HL-60/S4 (cell line): ENCODE measurements around the gene CASZ1.

Source experiments
- in situ Hi-C: fragments of 300-500 bp; cut with MboI; formaldehyde crosslinking; loops from 2 replicates; pipeline ENCODE4 v1.14.3; 2022; ENCODE audit warnings: low sequenced_read_pairs

CASZ1 gene

DNA sequence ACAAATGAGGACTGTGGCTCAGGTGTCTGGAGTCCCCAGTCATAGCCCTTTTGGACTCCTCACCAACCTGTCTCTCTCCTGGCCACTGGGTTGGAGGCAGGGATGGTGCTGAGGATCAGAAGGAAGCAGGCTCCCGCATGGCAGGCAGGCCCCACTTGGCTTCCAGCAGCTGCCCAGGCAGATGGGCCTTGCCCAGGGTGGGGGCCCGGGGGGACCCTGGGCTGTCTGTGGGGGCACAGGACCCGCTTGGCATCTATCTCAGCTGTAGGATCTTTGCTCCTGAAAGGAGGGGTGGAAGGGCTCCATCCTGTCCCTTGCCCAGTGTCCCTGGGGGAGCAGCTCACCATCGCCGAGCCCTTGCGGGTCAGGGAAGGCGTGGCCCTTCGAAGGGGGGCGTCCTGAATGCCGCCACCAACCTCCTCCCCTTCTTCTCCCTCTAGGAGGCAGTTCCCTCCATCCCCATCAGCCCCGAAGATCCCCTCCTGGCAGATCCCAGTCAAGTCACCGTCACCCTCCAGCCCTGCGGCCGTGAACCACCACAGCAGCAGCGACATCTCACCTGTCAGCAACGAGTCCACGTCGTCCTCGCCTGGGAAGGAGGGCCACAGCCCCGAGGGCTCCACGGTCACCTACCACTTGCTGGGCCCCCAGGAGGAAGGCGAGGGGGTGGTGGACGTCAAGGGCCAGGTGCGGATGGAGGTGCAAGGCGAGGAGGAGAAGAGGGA, 167.2 kb downstream of the CASZ1 start:
- in situ Hi-C loops: no loop called here

DNA sequence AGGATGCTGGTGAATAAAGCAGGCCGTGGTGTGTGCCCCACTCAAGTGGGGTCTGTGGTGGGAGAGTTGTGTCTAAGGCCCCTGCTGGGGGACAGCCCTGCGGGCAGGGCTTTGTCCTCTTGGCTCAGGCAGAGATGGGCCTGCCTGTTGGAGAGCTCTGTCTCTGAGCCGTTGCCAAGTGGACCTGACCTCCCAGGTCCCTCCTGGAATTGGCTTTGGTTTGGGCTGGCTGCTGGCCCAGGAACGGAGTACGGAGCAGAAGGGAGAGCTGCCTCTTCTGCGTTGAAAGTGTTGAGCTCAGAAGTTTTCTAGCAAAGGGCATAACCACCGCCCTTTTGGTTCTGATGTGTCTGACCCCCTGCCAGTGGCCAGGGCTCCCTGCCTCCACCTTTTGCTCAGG, 167.8 kb downstream of the CASZ1 start:
- in situ Hi-C loops: no loop called here

DNA sequence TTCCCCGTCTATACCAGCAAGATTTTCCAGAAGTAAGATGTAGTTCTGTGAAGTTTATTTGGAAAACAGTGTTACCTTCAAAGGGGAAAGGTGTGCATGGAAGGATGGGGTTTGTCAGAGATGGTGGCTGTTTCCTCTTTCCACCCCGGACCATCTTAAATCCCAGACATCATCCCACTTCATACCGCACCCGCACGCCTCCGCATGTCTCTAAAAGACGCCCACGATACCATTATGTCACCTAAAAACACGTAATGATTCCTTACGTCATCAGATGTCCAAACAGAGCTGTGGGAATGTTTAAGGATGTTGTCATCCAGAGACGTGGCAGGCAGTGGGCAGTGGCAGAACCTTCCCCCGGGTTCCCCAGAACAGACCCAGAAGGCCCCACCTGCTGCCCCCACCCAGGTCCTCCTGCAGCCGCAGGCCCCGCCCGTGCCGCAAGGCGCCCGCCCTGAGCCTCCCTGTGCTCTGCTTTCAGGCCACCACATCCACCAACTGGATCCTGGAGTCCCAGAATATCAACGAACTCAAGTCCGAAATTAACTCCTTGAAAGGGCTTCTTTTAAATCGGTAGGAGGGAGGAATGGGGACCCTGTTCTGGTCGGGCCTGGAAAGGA, 169.5 kb downstream of the CASZ1 start:
- in situ Hi-C loops: no loop called here

DNA sequence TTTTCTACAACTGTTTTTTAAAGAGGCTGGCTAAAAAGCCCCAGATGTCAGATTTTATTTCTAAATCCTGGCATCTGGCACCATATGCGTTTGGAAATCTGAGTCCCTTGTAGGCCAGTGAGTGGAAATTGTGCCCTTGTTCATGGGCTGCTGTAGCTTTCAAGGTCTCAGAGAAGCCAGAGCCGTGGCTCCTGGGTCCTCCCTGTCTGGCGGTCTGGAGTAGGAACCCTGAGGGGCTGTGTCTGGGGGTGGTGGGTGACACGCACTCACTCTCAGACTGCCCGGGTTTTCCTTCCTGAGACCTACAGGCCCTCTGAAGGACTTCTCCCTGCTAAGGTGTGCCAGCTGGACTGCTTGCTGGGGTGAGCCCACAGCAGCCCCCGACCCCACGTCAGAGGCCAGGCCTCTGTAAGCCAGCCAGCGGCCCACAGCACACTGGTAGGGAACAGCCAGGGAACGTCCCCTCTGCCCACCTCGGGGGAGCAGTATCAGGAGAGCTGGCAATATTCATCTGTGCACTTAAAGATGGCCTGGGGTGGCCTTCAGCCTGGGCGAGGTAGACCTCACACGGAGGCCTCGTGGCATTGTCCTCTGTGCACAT, 170.2 kb downstream of the CASZ1 start:
- in situ Hi-C loops: no loop called here

DNA sequence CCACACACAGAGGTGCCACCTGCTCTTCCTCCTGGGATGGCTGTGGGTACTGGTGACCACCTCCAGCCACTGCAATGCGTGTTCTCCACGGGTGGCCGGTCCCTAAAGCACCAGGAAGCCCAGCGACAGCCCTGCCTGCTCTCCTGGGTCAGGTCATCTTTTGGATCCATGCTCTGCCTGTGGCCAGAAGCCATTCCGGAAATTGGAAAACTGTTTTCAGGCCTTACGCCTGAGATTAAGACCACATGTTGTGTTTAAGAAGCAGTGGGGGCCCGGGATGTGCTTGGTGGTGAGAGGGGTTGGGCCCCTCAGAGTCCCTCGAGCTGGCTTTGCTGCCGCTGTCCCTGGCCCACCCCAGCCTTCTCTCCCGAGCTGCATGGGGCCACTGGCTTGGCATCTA, 170.9 kb downstream of the CASZ1 start:
- in situ Hi-C loops: no loop called here

DNA sequence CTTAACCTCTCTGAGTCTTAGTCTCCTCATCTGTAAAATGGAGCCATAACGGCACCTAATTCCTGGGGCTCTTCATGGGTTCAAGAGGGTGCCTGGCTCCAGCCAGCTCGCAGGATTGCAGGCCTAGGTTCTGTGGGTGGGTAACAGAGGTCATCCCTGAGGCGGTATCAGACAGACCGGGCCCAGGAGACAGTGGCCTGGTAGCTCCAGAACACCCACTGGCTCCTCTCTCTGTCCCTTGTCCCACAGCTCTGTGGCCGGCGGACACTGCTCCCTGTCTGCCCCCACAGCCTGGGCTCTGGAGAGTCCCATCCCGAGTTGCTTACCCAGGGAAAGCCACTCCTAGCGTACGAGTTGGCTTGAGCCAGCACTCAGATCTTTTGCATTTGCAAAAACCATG, 171.4 kb downstream of the CASZ1 start:
- in situ Hi-C loops: no loop called here

DNA sequence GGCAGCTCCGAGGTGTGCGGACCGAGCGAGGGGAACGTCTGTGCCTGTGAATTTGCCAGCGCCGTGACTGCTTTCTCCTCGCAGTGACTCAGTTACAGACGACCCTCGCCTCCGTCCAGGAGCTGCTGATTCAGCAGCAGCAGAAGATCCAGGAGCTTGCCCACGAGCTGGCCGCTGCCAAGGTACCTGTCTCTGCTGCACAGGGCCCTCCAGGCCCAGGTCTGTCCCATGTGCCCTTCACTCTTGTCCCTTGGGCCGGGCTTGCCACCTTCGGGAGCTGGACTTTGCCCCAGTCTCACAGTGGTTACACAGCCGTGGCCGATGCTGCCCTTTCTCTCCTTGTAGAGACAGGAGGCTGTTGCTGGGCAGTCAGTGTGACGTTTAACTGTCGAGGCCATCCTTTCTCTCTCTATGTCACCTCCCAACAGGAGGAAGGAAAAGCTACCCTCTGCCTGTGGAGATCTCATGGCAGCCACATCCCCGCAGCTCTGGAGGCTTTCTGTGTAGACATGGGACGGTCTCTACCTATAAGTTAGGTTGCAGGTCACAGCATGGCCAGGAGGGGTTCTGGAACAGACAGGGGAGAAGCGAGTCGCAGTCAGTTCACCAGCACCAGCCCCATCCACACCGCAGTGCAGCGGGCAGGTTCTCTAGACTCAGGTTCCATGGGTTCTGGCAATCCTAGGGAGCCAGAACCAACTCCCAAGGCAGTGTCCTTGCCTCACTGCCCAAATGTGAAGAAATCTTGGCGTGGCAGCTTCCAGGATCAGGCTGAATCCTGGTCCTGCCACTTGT, 172.0 kb downstream of the CASZ1 start:
- in situ Hi-C loops: no loop called here

DNA sequence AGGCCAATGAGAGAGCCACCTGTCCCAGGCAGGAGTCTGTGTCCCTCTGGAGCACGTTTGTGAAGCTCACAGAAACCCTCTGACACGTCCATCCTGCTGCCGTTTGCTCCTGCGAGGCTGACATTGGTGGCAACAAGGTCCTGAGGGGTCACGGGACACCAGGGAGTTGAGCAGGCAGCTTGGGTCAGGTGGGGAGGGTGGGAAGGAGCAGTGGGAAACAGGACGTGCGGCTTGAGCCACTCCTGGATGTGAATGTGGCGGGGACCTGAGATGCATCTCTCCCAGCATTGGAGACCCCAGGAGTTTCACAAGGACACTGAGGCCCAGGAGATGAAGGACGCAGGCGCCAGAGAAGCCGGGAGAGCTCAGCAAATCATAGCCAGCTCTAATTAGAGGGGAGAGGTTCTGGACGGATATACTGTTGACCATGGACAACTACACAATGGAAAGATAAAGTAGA, 172.7 kb downstream of the CASZ1 start:
- in situ Hi-C loops: no loop called here

DNA sequence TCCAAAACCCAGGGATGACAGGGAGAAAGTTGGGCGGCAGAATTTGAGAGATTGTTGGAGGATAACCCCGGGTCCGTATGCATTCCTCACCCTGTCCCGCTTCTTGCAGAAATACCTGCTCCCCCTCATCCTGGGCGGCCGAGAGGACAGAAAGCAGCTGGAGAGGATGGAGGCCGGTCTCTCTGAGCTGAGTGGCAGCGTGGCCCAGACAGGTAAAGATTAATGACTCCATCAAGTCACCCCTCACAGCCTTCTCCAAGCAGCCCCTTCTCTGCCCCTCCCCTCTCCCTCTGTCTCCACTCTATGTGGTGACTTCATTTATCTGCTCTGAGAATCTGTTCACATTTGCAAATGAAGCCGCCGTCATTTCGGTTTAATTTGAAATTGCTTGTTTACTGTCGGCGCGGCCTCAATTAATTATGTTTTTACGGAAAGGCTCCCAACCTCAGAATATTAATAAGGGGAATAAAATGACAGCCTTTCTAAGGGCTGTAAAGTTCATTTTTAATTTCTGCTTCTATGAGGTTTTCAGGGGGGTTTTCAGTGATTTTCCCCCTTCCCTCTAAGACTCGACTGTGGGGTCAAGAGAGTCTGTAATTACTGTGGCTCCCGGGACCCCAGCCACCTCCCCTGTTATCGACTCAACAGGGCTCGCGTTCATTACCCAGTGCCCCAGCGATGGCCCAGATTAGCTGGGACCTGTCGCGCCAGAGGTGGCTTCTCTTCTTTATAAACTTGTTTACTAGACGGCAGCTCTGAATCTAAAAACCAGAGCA, 173.3 kb downstream of the CASZ1 start:
- in situ Hi-C loops: no loop called here

DNA sequence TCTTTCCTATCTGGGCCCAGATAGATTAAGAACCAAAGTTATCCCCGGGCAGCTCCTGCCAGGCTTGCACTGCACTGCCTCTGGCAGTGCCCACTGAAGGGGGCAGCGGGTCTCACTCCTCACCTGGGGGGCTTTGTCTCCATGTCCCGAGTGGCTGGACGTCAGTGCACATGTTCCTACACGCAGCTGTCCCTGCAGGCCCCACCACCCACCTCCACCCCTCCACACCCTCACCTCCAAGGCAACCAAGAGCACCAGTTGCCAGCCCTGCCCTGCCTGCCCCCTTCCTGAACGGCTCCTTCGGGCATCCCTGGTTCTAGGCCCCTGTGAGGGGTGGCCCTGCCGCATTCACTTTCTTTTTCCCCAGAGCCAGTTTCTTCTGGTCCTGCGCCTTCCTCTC, 174.5 kb downstream of the CASZ1 start:
- in situ Hi-C loops: no loop called here

DNA sequence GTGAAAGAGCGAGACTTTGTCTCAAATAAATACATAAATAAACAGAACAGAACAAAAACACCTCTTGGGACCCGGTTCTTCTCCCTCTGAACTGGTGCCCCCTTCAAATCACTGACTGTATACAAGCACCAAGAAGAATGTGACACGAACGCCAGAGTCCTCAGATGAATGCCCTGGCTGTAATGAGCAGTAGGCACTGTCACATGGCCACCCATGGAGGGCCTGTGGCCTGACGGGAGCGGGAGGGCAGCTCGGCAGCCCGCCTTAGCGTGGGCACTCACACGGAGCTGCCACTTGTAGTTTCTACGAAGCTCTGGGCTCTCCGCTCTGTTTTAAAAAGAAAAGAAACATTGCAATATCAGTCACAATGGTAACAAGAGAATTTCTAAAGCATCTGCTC, 175.7 kb downstream of the CASZ1 start:
- in situ Hi-C loops: no loop called here

DNA sequence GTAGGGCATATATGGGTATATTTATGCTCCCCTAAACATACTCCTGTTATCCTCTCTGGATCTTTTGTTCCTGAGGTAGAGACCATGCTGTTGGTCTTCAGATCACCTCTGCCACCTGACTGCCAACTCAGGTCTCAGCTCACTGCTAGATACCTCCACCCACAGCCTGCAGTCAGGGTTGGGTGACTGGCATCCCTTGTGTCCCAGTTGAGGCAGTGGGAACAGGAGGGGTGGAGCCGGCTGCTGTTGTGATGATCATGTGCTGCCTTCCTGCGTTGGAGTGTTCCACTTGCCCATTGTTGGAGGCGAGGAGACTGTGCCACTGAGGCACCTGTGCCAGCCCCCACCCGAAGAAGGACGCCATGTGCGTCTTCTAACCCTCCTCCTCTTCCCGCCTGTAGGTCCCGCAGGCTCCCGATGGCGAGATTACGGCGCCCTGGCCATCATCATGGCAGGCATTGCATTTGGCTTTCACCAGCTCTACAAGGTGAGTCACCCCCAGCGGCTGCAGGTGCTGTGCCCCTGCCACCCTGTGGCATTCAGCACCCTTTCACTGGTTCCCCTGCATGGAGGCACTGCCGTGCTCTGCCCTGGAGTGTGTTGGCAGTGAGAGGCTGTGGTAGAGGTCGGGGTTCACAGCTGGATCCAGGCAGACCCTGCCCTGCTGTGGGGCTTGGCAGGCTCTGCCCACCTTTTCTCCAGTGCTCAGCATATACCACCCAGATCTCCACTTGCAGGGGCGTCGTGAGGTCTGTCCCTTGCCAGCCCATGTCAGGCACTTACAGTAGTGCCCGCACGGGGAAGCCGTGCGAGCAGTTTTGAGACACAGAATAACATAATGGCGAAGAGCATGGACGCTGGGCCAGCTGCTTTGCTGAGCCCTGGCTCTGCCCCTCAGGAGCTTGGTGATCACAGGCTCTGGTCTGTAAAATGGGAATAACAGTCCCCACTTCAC, 178.2 kb downstream of the CASZ1 start:
- in situ Hi-C loops: no loop called here

DNA sequence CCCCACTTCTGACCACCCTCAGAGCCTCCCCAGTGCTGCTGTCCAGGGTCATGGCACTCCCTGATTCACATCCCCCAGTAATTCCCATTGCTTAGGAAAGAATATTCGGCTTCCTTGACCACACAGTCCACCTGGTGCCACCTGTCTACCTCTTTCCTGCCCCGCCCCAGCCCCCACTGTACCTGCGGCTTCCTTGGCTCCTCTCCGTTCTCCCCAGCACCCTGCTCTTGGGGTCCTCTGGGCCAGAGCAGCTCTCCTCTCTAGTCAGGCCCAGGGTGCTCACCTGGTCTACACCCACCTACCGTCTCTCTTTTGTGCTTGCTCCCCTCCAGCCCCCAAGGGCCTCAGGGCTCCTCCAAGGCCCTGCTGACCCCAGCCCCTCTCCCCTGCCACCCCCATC, 179.1 kb downstream of the CASZ1 start:
- in situ Hi-C loops: no loop called here

DNA sequence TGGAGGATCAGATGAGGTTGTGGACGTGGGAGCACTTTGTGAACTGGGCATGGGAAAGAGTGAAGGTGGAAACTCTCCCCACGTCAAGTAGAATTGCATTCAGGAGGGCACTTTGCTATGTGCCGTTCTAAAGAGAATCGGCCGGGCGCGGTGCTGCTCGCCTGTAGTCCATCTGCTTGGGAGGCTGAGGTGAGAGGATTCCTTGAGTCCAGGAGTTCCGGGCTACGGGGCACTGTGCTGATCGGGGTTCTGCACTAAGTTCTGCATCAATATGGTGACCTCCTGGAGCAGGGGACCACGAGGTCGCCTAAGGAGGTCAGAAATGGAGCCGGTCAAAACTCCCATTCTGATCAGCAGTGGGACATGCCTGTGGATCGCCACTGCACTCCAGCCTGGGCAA, 179.8 kb downstream of the CASZ1 start:
- in situ Hi-C loops: no loop called here

DNA sequence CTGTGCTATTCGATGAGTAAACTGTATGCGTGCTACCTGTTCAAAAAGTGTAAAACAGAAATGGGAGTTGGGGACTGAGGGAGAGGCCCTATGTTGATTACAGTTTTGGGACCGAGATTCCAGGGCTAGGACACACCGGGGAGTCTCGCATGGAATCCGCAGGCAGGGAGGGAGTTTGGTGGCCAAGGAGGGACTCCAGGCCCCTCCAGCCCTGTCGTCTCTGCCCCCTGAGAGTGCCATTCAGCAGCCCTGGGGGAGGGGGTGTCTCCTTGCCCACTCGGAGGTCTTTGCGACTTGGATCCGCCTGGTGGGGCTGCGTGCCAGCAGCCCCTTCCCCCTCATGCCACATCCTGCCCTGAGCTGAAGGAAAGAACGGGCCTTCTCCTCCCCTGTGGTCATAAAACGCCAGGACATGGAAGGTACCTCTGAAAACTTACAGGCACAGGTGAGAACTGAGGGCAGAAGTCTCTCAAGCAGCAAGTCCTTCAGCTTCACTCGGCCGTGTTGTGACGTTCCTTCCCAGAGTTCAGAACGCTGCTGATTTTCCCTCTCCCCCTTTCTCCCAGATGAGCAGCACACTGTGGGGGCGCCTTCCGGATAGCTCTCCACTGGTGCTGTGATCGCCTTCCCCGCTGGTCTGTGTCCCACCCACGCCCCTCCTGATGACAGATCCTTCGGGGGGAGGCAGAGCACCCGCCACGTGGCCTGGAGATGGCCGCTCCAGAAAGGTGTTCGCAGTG, 180.3 kb downstream of the CASZ1 start:
- in situ Hi-C loops: no loop called here

DNA sequence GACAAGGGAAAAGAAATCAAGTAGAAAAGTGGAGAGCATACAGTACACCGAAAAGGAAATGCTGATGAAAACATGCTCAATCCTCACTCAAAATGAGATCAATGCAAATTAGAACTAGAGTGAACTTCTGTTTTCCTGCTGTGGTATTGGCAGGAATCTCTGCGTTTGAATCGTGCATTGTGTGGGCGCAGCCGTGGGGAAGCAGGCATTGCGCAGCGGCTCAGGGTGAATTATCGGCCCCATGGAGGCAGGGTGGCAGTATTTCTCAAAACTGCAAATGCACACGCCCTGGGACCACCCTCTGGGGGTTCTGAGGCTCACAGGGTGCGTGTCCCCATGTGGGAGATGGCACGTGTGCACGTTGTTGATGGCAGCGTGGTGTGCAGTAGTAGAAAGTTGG, 181.1 kb downstream of the CASZ1 start:
- in situ Hi-C loops: no loop called here

DNA sequence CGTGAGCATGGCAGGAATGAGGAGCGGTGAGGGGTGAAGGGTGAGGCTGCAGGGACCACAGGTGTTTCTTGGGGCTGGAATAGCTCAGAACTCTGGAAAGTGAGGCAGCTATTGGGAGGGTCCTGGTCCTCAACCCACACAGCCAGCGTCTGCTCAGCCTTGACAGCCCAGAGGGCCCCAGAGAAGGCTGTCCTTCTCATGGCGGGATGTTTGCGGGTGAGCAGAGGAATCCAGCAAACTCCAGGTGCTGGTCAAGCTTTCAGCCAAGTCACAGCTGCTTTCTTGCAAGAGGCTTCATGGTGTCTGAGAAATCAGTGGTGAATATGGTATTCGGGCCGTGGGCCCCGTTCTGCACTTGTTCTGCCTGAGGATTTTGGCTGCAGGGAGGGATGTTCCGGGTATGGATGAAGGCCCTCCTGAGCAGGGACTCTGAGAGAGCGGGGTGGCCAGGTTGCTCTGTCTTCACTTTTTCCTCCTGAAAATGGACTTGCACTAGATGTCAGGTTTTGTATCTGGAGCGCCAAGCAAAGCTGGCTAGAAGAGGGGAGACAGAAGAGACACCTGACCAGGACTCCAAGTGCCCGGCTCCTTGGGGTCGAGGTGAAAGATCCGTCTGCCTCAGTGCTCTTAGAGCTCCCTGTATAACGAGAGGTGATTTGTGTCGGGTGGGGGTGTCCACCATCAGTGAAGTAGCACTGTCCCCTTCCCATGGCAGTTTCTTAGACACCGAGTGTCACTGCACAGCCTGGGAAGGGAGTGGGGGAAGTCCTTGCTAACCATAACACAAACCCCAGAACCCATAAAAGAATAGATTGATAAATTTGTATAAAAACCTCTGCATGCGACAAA, 181.8 kb downstream of the CASZ1 start:
- in situ Hi-C loops: no loop called here

DNA sequence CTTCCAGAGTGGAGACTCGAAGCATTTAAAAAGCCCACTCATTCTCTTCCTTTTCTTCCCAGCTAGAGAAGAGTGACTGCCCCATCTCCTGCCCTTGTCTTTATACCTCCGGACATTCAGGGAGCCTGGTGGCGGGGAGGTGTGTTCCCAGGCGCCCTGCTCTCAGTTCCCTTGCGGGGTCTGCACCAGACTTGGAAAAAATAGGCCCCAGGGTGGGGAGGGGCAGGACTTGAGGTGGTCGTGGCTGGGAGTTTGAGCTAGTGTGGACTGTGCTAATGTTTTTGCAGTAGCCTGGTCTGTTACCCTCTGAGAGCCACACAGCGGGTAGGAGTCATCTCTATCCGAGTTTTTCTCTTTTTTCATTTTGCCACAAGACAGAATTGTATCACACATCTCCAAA, 182.6 kb downstream of the CASZ1 start:
- in situ Hi-C loops: no loop called here
